SH-SY5Y (cell line): ENCODE results near the gene CRYBA2.

Experiments used
- GATA2 ChIP-seq: IDR thresholded peaks from 2 replicates; pipeline ENCODE4 v1.6.1; 2011; ENCODE audit warnings: mild to moderate bottlenecking, low read depth, low read length
- GATA3 ChIP-seq: IDR thresholded peaks from 2 replicates; pipeline ENCODE4 v1.6.1; 2011; ENCODE audit warnings: low read depth, mild to moderate bottlenecking, low read length, moderate library complexity

Gene CRYBA2

DNA sequence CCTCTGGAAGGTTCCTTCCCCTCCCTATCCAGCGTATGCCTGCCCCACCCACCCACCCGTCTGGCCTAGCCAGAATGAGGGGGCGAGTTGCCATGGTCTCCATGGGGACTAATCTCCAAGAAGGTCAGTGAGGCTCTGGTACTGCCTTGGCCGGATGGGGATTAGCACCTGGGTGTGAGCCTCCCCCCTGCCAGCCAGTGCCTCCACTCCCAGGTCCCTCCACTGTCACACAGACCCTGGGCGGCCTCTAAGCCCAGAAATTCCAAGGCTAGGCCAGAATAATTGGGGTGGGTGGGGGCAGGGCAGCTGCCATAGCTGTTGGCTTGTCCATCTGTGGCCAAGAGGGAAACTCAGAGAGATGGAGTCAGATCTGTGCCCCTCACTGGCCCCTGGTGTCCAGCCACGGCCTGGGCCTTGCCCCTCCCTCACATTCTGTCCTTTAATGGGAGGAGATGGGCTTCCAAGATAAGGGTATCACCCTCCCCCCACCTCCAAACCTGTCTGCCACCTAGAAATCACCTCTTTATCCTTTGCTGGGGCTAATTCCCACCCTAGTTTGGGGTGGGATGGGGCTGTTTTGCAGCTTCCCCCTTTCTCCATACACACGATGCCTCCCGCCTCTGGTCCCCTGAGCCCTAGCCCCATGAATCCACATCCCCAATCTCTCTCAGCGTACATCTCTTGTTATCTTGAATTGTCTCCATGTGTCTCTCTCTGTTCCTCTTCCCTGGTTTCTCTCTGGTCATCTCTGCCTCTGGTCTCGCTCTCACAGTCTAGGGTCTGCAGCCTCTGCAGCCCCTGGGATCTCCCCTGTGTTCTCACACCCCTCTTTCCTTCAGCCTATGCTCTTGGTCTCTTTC is 6.0 kb upstream of the CRYBA2 start:
- TF ChIP-seq GATA2 (peak; percentile 97), GATA3 (no peak; the same call in 1 of the 2 replicates)

- TF ChIP-seq GATA3, result no peak
- TF ChIP-seq GATA2, result no peak
These were observed 5.3 kb upstream of the CRYBA2 start for GRCh38 chr2:218998414-218999002.

DNA sequence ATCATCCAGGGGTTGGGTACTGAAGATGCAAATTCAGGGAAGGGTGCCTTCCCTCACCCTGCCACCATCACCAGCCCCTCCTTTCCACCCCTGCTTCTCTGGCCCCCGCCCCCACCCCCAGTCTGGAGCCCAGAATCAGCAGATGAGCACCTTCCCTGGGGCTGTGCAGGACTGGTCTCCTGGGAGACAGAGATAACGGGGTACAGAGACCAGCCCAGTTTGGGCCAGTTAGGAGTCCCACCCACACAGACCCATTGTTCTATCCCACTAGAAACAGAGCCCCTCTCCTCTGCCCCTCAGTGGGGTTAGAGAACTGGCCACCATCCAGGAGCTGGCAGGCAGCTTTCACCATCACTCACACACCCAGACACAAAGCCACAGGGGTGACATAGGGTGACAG is 4.5 kb upstream of the CRYBA2 start:
- no peak for TF ChIP-seq GATA3
- peak; percentile 90 for TF ChIP-seq GATA2

DNA sequence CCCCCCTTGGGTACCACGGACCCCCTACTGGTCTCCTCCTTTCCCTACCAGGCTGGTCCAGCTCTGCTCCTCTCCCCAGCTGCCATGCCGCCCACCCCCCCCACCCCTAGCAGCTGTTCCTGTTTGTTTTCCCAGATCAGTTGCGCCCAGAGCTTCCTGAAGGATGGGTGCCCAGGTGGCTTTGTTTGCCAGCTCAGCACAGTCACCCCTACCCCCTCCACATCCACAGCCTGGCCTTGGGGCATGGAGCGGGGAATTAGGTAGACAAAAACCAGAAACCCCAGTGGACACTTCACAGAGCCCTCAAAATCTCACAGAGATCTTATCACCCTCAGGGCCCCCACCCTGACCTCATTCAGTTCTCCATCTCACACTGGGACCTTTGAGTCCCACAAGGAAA is 3.7 kb upstream of the CRYBA2 start:
- no peak for TF ChIP-seq GATA3
- peak; percentile 99 for TF ChIP-seq GATA2

GRCh38 chr2:218995972-218996711 is 2.9 kb upstream of the CRYBA2 start:
- TF ChIP-seq GATA3 (no peak), GATA2 (no peak)

DNA sequence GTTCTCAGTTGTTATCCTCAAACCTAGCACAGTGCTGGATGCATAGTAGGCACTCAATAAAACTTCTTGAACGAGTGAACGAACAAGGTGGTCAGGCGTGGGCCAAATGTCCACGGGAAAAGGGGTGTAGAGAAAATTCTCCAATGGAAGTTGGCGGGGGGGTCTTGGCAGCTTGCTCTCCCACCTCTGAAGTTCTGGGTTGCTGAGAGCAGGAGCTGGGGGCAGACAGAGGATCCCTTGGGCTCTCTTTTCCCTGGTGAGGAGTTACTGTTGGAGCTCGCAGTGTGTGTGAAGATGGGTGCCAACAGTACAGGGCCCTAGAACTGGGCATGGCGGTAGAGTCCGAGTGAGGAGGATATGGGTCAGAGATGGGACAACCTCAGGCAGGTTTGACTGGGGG is 2.3 kb upstream of the CRYBA2 start:
- TF ChIP-seq GATA3 (no peak), GATA2 (no peak)

GRCh38 chr2:218992703-218993344 is 398 bp downstream of the CRYBA2 start:
- no peak for TF ChIP-seq GATA3
- no peak for TF ChIP-seq GATA2

DNA sequence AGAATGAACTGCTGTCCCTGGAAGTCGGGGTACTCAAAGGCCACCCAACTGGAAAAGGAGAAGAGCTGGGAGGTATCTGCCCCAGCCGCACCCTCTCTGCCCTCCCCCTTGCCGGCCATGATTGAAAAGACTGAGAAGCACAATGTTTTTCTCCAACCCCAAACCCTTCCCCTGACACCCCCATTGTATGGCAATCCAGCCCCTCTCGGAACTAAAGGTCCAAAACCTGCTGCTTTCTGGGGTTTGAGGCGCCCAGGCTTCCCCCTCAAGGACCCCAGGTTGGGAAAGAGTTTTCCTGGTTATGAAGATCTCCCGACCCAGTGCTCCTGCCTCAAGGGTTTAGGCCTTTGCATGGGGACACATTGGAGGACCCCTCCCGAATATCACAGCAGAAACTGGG is 1.0 kb downstream of the CRYBA2 start:
- no peak for TF ChIP-seq GATA3
- TF ChIP-seq GATA2, result no peak

DNA sequence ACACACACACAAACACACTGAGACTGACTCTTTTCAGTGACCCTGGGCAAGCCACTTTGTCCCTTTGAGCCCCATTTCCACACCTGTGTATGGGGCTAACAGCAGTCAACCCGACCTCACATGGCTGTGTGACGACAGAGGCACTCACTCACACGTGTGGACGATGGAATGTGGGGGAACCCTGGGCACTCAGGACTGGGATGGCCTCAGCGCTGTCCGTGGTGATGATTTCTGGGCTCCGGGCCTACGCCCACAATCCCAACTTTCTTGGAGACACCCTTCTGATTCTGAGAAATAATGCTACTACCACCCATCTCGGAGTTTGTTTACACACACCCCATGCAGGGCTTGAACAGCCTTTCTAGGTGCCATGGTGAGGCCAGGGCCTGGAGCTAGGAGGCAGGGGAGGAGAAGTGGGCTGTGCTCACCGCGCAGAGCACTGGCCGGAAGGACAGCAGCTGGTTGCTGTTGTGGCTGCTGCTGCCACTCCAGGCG is 1.5 kb downstream of the CRYBA2 start:
- TF ChIP-seq GATA2 (no peak), GATA3 (no peak)

DNA sequence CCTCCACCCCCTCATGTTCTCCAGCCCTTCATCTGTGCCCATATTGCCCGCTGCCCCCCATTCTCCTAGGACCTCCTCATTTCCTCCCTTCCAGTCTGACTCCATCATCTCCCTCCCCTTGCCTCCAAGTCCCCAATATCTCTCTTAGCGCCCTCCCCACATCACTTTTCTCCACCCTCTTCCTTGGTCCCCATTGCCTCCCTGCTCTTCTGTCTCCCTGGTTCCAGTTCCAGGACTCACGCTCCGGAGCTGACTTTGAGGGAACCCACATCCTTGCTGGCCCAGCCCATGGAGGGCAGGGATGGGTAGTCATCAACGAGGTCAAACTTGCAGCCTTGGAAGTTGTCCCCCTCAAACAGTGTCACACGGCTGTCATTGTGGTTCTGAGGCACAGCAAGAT is 2.6 kb downstream of the CRYBA2 start:
- TF ChIP-seq GATA3, result no peak

- TF ChIP-seq GATA3, result no peak
- no peak for TF ChIP-seq GATA2
These were observed 3.2 kb downstream of the CRYBA2 start for GRCh38 chr2:218990052-218990451.

- no peak for TF ChIP-seq GATA2
- no peak for TF ChIP-seq GATA3
These were observed 4.6 kb downstream of the CRYBA2 start for GRCh38 chr2:218988650-218989049.

- TF ChIP-seq GATA2, result no peak
- TF ChIP-seq GATA3, result no peak
These were observed 5.1 kb downstream of the CRYBA2 start for GRCh38 chr2:218988164-218988563.
